Activated CD8-positive, alpha-beta memory T cell treated with anti-CD3 and anti-CD28 coated beads, Interleukin-2, amount 10 ng/mL, durations not matched to agents 7 days and 5 days (primary cell): Measurements from ENCODE around the gene CCSER1. TPM values are rescaled to one million over a fixed set of nuclear protein-coding genes. Genes with fewer than 3 reads are reported as not detected.

Experiments used
- ATAC-seq: fragments of 150-1000 bp; cut with Tn5 transposase; one replicate; pipeline ENCODE4 v1.10.0; 2021; ENCODE audit warnings: moderate library complexity
- CTCF ChIA-PET: fragments of 350-600 bp; sonication (Branson Sonifier 250); formaldehyde crosslinking; loops from one replicate; lab custom pipeline; 2021; ENCODE audit warnings: antibody characterized with exemption; lab: Charles Lee
- DNase-seq: peaks from one replicate; pipeline ENCODE4 v3.0.0-alpha.2; 2020
- H3K27ac Mint-ChIP-seq: one replicate; pipeline ENCODE4 v1.8.0; 2021; ENCODE audit warnings: mild to moderate bottlenecking, mixed read lengths
- H3K27me3 Mint-ChIP-seq: one replicate; pipeline ENCODE4 v1.8.0; 2021; ENCODE audit warnings: mixed read lengths
- H3K36me3 Mint-ChIP-seq: one replicate; pipeline ENCODE4 v1.8.0; 2021; ENCODE audit warnings: mild to moderate bottlenecking, mixed read lengths
- H3K4me1 Mint-ChIP-seq: one replicate; pipeline ENCODE4 v1.8.0; 2021; ENCODE audit warnings: mixed read lengths
- H3K4me3 Mint-ChIP-seq: one replicate; pipeline ENCODE4 v1.8.0; 2021; ENCODE audit warnings: mild to moderate bottlenecking, moderate library complexity, mixed read lengths
- H3K9me3 Mint-ChIP-seq: one replicate; pipeline ENCODE4 v1.8.0; 2022; ENCODE audit warnings: low read depth, mixed read lengths
- total RNA-seq, 2 experiments: library from RNA; stranded (reverse); gene quantifications; one replicate each; pipeline ENCODE4 v1.2.3, GENCODE V29; 2021

The CCSER1 gene
- total RNA-seq, 2 experiments from 2014 or later = 0.16 TPM; not detected in 1

- no peaks in the 10 kb centered on the region for H3K4me1 Mint-ChIP-seq
- H3K4me3 Mint-ChIP-seq = no peak overlapping the region
- no peak for DNase-seq
- no peaks in the 10 kb centered on the region for H3K36me3 Mint-ChIP-seq
- ATAC-seq = no peak
- no peak overlapping the region for H3K27ac Mint-ChIP-seq
- no peaks in the 10 kb centered on the region for H3K27me3 Mint-ChIP-seq
- no peaks in the 10 kb centered on the region for H3K9me3 Mint-ChIP-seq
- CTCF ChIA-PET = no interaction called here
These were observed 60.1 kb downstream of the CCSER1 start for GRCh38 chr4:90187148-90187884.

GRCh38 chr4:90189178-90189577, 62.0 kb downstream of the CCSER1 start:
- CTCF ChIA-PET = no interaction called here
- no peak overlapping the region for H3K27ac Mint-ChIP-seq
- no peak for DNase-seq

GRCh38 chr4:90189946-90190345, 62.8 kb downstream of the CCSER1 start:
- ATAC-seq (no peak), DNase-seq (no peak)
- no peak overlapping the region for H3K27ac Mint-ChIP-seq
- CTCF ChIA-PET = no interaction called here
- H3K4me1 Mint-ChIP-seq = no peaks in the 10 kb centered on the region
- H3K4me3 Mint-ChIP-seq = no peak overlapping the region
- H3K36me3 Mint-ChIP-seq = no peaks in the 10 kb centered on the region
- no peaks in the 10 kb centered on the region for H3K27me3 Mint-ChIP-seq
- no peaks in the 10 kb centered on the region for H3K9me3 Mint-ChIP-seq

More at GRCh38 chr4:90189178-90189577, 62.0 kb downstream of the CCSER1 start:
- Mint-ChIP-seq H3K36me3 (no peaks in the 10 kb centered on the region), H3K4me3 (no peak overlapping the region), H3K4me1 (no peaks in the 10 kb centered on the region), H3K27me3 (no peaks in the 10 kb centered on the region), H3K9me3 (no peaks in the 10 kb centered on the region)
- no peak for ATAC-seq

DNA sequence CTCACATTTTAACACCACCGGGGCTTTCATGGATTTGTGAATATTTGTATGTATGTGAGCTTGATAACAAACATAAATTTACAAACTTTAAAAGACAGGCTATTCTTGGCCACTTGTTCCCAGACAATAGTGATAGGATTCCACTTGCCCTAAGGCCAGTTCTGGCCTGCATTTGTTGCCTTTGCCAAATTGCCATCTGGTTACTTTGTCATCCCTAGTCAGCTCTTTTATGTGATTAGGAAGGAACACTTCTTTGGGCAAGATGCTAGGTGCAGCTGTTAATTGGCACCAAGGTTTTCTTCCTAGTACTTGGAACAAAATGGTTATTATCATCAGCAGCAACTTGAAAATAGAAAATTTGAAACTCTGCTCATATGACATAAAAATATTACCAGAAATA, 63.3 kb downstream of the CCSER1 start:
- no peak overlapping the region for H3K27ac Mint-ChIP-seq
- CTCF ChIA-PET = no interaction called here
- H3K9me3 Mint-ChIP-seq = no peaks in the 10 kb centered on the region
- DNase-seq = no peak
- H3K4me3 Mint-ChIP-seq = no peak overlapping the region
- no peak for ATAC-seq
- H3K27me3 Mint-ChIP-seq = no peaks in the 10 kb centered on the region
- H3K36me3 Mint-ChIP-seq = no peaks in the 10 kb centered on the region
- no peaks in the 10 kb centered on the region for H3K4me1 Mint-ChIP-seq

- no peak for DNase-seq
- Mint-ChIP-seq H3K36me3 (no peaks in the 10 kb centered on the region), H3K27me3 (no peaks in the 10 kb centered on the region), H3K9me3 (no peaks in the 10 kb centered on the region), H3K27ac (no peak overlapping the region), H3K4me1 (no peaks in the 10 kb centered on the region), H3K4me3 (no peak overlapping the region)
- ATAC-seq = no peak
- CTCF ChIA-PET = no interaction called here
These were observed 71.1 kb downstream of the CCSER1 start for GRCh38 chr4:90198086-90198847.

DNA sequence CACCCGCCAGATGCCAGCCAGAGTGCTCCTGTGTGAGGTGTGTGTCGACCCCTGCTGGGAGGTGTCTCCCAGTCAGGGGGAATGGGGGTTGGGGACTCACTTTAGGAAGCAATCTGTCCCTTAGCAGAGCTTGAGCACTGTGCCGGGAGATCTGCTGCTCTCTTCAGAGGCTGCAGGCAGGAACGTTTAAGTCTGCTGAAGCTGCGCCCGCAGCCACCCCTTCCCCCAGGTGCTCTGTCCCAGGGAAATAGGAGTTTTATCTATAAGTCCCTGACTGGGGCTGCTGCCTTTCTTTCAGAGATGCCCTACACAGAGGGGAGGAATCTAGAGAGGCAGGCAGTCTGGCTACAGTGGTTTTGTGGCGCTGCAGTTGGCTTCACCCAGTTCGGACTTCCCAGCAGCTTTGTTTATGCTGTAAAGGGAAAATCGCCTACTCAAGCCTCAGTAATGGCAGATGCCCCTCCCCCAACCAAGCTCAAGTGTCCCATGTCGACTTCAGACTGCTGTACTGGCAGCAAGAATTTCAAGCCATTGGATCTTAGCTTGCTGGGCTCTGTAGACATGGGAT, 80.8 kb downstream of the CCSER1 start:
- H3K4me1 Mint-ChIP-seq = no peaks in the 10 kb centered on the region
- no peak overlapping the region for H3K4me3 Mint-ChIP-seq
- no peaks in the 10 kb centered on the region for H3K27me3 Mint-ChIP-seq
- CTCF ChIA-PET = no interaction called here
- H3K9me3 Mint-ChIP-seq = no peaks in the 10 kb centered on the region
- H3K36me3 Mint-ChIP-seq = no peaks in the 10 kb centered on the region
- no peak for ATAC-seq
- no peak overlapping the region for H3K27ac Mint-ChIP-seq
- no peak for DNase-seq

GRCh38 chr4:90209922-90210321, 82.7 kb downstream of the CCSER1 start:
- H3K4me1 Mint-ChIP-seq = no peaks in the 10 kb centered on the region
- CTCF ChIA-PET = no interaction called here
- no peak overlapping the region for H3K27ac Mint-ChIP-seq
- H3K9me3 Mint-ChIP-seq = no peaks in the 10 kb centered on the region
- H3K36me3 Mint-ChIP-seq = no peaks in the 10 kb centered on the region
- DNase-seq = no peak
- no peak overlapping the region for H3K4me3 Mint-ChIP-seq
- ATAC-seq = no peak
- H3K27me3 Mint-ChIP-seq = no peaks in the 10 kb centered on the region

DNA sequence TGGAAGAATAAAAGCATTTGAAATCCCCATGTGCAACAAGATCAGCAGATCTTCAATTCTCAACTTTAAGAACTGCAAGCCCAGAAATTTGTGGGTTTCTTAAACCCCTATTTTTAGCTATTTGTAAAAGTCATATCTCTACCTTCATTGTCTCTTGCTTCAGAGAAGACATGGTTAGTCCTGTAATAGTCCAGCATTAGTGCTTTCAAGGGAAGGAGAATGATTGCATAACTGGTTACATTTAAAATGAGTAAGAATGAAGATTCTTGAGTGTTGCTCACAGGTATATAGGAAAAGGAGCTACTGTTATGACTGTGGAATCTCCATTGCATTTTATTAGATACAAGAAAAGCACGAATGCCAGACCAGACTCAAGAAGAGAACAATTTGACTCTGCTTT, 84.0 kb downstream of the CCSER1 start:
- DNase-seq = no peak
- H3K27ac Mint-ChIP-seq = no peak overlapping the region
- CTCF ChIA-PET = no interaction called here
- no peaks in the 10 kb centered on the region for H3K4me1 Mint-ChIP-seq
- H3K36me3 Mint-ChIP-seq = no peaks in the 10 kb centered on the region
- no peaks in the 10 kb centered on the region for H3K27me3 Mint-ChIP-seq
- H3K4me3 Mint-ChIP-seq = no peak overlapping the region
- H3K9me3 Mint-ChIP-seq = no peaks in the 10 kb centered on the region
- ATAC-seq = no peak

GRCh38 chr4:90215286-90215685, 88.1 kb downstream of the CCSER1 start:
- CTCF ChIA-PET = no interaction called here
- Mint-ChIP-seq H3K36me3 (no peaks in the 10 kb centered on the region), H3K4me1 (no peaks in the 10 kb centered on the region), H3K4me3 (no peak overlapping the region), H3K27ac (no peak overlapping the region), H3K27me3 (no peaks in the 10 kb centered on the region), H3K9me3 (no peaks in the 10 kb centered on the region)
- DNase-seq (no peak), ATAC-seq (no peak)

- no peak overlapping the region for H3K4me3 Mint-ChIP-seq
- H3K4me1 Mint-ChIP-seq = no peaks in the 10 kb centered on the region
- no peaks in the 10 kb centered on the region for H3K36me3 Mint-ChIP-seq
- no peak overlapping the region for H3K27ac Mint-ChIP-seq
- CTCF ChIA-PET = no interaction called here
- H3K9me3 Mint-ChIP-seq = no peaks in the 10 kb centered on the region
- ATAC-seq = no peak
- DNase-seq = no peak
- H3K27me3 Mint-ChIP-seq = no peaks in the 10 kb centered on the region
These were observed 92.6 kb downstream of the CCSER1 start for GRCh38 chr4:90219822-90220221.

DNA sequence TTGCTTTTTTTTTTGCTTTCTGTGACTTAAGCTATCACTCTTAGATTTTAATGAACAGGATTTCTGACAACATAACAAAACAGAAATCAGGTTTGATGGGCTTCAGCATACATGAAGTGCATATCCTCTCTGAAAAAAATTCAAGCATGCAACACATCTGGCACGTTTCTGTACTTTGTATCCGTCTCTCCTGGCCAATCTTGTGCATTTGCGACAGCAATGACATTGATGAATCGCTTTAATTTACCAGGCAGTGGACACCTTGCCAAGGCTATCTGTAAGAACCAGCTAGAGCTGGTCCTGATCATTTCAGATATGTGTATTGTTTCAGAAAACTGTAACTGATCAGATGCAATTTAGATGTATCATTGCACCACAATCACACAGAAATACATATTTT, 93.3 kb downstream of the CCSER1 start:
- H3K27me3 Mint-ChIP-seq = no peaks in the 10 kb centered on the region
- H3K27ac Mint-ChIP-seq = no peak overlapping the region
- ATAC-seq (no peak), DNase-seq (no peak)
- CTCF ChIA-PET = no interaction called here
- no peaks in the 10 kb centered on the region for H3K4me1 Mint-ChIP-seq
- H3K9me3 Mint-ChIP-seq = no peaks in the 10 kb centered on the region
- H3K4me3 Mint-ChIP-seq = no peak overlapping the region
- H3K36me3 Mint-ChIP-seq = no peaks in the 10 kb centered on the region

- Mint-ChIP-seq H3K9me3 (peaks cover 2% of the 10 kb centered on the region), H3K4me1 (no peaks in the 10 kb centered on the region), H3K27ac (no peak overlapping the region), H3K27me3 (no peaks in the 10 kb centered on the region), H3K4me3 (no peak overlapping the region), H3K36me3 (no peaks in the 10 kb centered on the region)
- CTCF ChIA-PET = no interaction called here
- DNase-seq (no peak), ATAC-seq (no peak)
These were observed 99.5 kb downstream of the CCSER1 start for GRCh38 chr4:90226734-90227133.

GRCh38 chr4:90227177-90227576, 100.0 kb downstream of the CCSER1 start:
- Mint-ChIP-seq H3K27ac (no peak overlapping the region), H3K4me1 (no peaks in the 10 kb centered on the region), H3K36me3 (no peaks in the 10 kb centered on the region), H3K9me3 (peaks cover 2% of the 10 kb centered on the region), H3K4me3 (no peak overlapping the region), H3K27me3 (no peaks in the 10 kb centered on the region)
- ATAC-seq = no peak
- CTCF ChIA-PET = no interaction called here
- DNase-seq = no peak
